T-helper 1 cell treated with Interleukin-12 subunit alpha and Interleukin-12 subunit beta and Interleukin-4 antibody, amounts not matched to agents 30 μg/mL and 1 μg/mL, for 36 hours (primary cell): Measurements from ENCODE around the gene CCL7.
"Not testable (repeated sequence)": the region's sequence is repeated elsewhere in the genome, so short reads cannot be mapped to it uniquely, and the experiment has no call there.

Source experiments
- H3K27ac Mint-ChIP-seq: one replicate; pipeline ENCODE4 v1.8.0; 2021; ENCODE audit warnings: mild to moderate bottlenecking, mixed read lengths
- H3K27me3 Mint-ChIP-seq: one replicate; pipeline ENCODE4 v1.8.0; 2021; ENCODE audit warnings: low read depth, mixed read lengths
- H3K36me3 Mint-ChIP-seq: one replicate; pipeline ENCODE4 v1.8.0; 2021; ENCODE audit warnings: low read depth, mixed read lengths
- H3K4me1 Mint-ChIP-seq: one replicate; pipeline ENCODE4 v1.8.0; 2021; ENCODE audit warnings: low read depth, mixed read lengths
- H3K4me3 Mint-ChIP-seq: one replicate; pipeline ENCODE4 v1.8.0; 2021; ENCODE audit warnings: mild to moderate bottlenecking, moderate library complexity, mixed read lengths
- H3K9me3 Mint-ChIP-seq: one replicate; pipeline ENCODE4 v1.8.0; 2021; ENCODE audit warnings: mixed read lengths

Gene CCL7

GRCh38 chr17:34269969-34270368, at the start of gene CCL7:
Gene CCL7, plus strand, starts transcription at chr17:34270221. Its CDS starts 70 bp downstream, at chr17:34270291.
- H3K4me1 Mint-ChIP-seq: no peaks in the 10 kb centered on the region
- H3K36me3 Mint-ChIP-seq: no peaks in the 10 kb centered on the region
- no peak within 1 kb of the TSS for H3K4me3 Mint-ChIP-seq
- no peaks in the 10 kb centered on the region for H3K9me3 Mint-ChIP-seq
- no peak within 1 kb of the TSS for H3K27ac Mint-ChIP-seq
- peaks cover 80% of the 10 kb centered on the region for H3K27me3 Mint-ChIP-seq

DNA sequence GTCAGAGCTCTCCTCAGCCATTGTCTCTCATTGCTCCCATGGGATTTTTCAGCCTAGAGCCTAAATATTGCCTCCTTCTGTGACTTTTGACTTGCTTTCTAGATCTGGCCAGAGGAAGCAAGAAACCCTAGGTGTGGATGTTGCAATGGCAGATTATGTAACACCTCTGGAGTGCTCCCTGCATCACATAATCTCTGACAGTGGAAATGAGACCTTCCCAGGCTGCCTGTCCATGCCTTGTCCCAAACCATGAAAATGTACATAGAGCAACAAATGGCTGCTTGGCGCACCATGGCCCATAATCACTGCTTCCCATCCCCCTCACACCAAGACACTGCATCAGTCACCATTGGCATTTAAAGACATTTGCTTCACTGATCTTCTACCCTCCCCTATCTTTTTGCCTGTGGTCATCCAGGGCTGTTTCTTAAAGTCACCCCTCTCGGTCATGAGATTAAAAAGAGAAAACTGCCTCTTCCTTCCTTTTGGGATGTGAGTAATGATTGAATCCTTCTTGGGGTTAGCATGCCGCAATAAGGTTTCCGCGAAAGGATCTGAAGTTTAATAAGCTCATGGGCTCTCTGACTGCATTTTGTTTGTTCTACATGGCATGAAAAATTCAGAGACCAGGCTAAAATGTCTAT, 49.1 kb upstream of the CCL7 start:
- no peaks in the 10 kb centered on the region for H3K9me3 Mint-ChIP-seq
- H3K27me3 Mint-ChIP-seq: peaks cover 29% of the 10 kb centered on the region
- H3K4me3 Mint-ChIP-seq: no peak overlapping the region
- H3K4me1 Mint-ChIP-seq: no peaks in the 10 kb centered on the region
- H3K27ac Mint-ChIP-seq: no peak overlapping the region
- no peaks in the 10 kb centered on the region for H3K36me3 Mint-ChIP-seq

- Mint-ChIP-seq H3K27me3 (peaks cover 29% of the 10 kb centered on the region), H3K27ac (no peak overlapping the region), H3K4me3 (no peak overlapping the region), H3K36me3 (no peaks in the 10 kb centered on the region), H3K9me3 (no peaks in the 10 kb centered on the region), H3K4me1 (no peaks in the 10 kb centered on the region)
Observed at GRCh38 chr17:34221411-34221810, 48.6 kb upstream of the CCL7 start.

GRCh38 chr17:34222722-34223497, 47.1 kb upstream of the CCL7 start:
- Mint-ChIP-seq H3K27ac (no peak overlapping the region), H3K9me3 (no peaks in the 10 kb centered on the region), H3K27me3 (peaks cover 25% of the 10 kb centered on the region), H3K36me3 (no peaks in the 10 kb centered on the region), H3K4me1 (no peaks in the 10 kb centered on the region), H3K4me3 (no peak overlapping the region)

GRCh38 chr17:34225046-34225445, 45.0 kb upstream of the CCL7 start:
- peaks cover 4% of the 10 kb centered on the region for H3K9me3 Mint-ChIP-seq
- H3K27ac Mint-ChIP-seq: no peak overlapping the region
- H3K36me3 Mint-ChIP-seq: no peaks in the 10 kb centered on the region
- peaks cover 24% of the 10 kb centered on the region for H3K27me3 Mint-ChIP-seq
- no peaks in the 10 kb centered on the region for H3K4me1 Mint-ChIP-seq
- no peak overlapping the region for H3K4me3 Mint-ChIP-seq

DNA sequence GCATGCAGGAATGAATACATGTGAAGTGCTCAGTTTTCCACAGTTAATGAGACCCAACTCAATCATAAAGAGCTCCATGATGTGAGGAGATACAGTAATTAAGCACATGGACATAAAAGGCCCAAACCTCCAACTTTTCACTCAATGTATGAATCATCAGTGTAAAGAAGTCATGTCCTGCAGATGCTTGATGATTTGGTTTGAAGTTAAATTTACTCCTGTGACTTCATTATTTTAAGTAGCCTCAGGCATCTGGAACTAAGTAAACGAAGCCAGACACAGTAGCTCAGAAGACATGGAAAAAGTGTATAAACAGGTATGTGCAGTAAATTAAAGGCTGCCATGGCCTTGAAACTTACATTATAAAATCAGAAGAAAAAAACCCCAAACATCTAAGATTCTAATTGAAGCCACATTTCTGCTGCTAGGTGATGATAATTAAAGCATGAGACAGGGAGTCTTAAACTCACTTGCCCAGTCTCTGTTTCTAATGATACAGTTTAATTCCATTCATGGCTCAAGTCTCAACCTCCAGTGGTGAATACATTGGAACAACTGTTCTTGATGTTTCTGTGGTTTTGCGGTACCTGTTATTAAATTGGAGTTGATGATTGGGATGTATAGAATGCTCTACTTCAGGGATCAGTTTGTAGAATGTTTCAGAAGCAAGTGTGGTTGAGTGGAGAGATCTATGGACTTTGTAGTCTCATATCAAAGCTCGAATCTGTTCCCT, 43.8 kb upstream of the CCL7 start:
- no peaks in the 10 kb centered on the region for H3K4me1 Mint-ChIP-seq

DNA sequence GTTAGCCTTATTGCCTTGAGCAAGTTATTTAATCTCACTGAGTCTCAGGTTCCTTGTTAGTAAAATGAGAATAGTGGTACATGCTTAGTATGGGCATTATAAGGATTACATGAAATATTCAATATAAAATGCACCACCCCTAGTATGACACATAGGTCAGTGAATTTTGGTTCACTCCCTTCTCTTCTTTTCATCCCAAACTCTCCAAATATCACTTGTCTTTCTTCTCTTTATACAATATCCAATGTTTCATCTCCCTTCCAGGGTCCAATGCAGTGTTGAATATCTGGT, 43.3 kb upstream of the CCL7 start:
- peaks cover 27% of the 10 kb centered on the region for H3K27me3 Mint-ChIP-seq
- no peaks in the 10 kb centered on the region for H3K4me1 Mint-ChIP-seq
- peaks cover 1% of the 10 kb centered on the region for H3K36me3 Mint-ChIP-seq
- H3K9me3 Mint-ChIP-seq: peaks cover 14% of the 10 kb centered on the region
- H3K4me3 Mint-ChIP-seq: no peak overlapping the region
- no peak overlapping the region for H3K27ac Mint-ChIP-seq

More for the DNA sequence above, 43.8 kb upstream of the CCL7 start:
- no peak overlapping the region for H3K27ac Mint-ChIP-seq
- peaks cover 1% of the 10 kb centered on the region for H3K36me3 Mint-ChIP-seq
- H3K27me3 Mint-ChIP-seq: peaks cover 27% of the 10 kb centered on the region
- no peak overlapping the region for H3K4me3 Mint-ChIP-seq
- H3K9me3 Mint-ChIP-seq: peaks cover 12% of the 10 kb centered on the region

- not testable (repeated sequence) for H3K4me3 Mint-ChIP-seq, H3K36me3 Mint-ChIP-seq, H3K27ac Mint-ChIP-seq, H3K4me1 Mint-ChIP-seq
- peaks cover 14% of the 10 kb centered on the region for H3K9me3 Mint-ChIP-seq
- peaks cover 23% of the 10 kb centered on the region for H3K27me3 Mint-ChIP-seq
Observed at GRCh38 chr17:34227293-34227692, 42.7 kb upstream of the CCL7 start.

- no peak overlapping the region for H3K27ac Mint-ChIP-seq
- H3K4me3 Mint-ChIP-seq: no peak overlapping the region
- peaks cover 14% of the 10 kb centered on the region for H3K9me3 Mint-ChIP-seq
Observed at GRCh38 chr17:34227707-34228106, 42.3 kb upstream of the CCL7 start.

GRCh38 chr17:34228781-34229180, 41.2 kb upstream of the CCL7 start:
- Mint-ChIP-seq H3K4me3 (no peak overlapping the region), H3K27me3 (peaks cover 29% of the 10 kb centered on the region), H3K36me3 (peaks cover 1% of the 10 kb centered on the region), H3K4me1 (no peaks in the 10 kb centered on the region), H3K9me3 (peaks cover 14% of the 10 kb centered on the region), H3K27ac (no peak overlapping the region)

More at GRCh38 chr17:34227707-34228106, 42.3 kb upstream of the CCL7 start:
- Mint-ChIP-seq H3K36me3 (peaks cover 1% of the 10 kb centered on the region), H3K27me3 (peaks cover 23% of the 10 kb centered on the region), H3K4me1 (no peaks in the 10 kb centered on the region)

GRCh38 chr17:34230342-34230741, 39.7 kb upstream of the CCL7 start:
- H3K4me1 Mint-ChIP-seq: peaks cover 3% of the 10 kb centered on the region

DNA sequence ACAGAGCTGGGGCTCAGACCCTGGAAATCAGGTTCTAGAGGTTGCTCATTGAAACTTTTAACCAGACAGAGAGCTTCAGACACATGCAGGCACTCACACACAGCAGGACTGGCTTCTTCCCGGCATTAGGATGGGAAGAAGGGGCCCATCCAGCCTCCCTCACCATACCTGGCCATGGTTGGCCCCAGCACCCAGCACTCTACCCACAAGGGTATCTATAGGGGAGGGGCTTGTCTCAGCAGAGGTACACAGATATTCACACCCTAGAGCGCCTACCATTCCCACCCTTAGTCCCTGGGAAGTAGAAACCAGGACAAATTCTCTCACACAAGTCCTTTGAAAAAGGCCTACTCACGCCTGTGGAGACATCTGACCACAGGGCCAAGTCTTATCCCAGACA, 35.4 kb upstream of the CCL7 start:
- no peak overlapping the region for H3K27ac Mint-ChIP-seq
- H3K4me3 Mint-ChIP-seq: no peak overlapping the region
- H3K27me3 Mint-ChIP-seq: peaks cover 20% of the 10 kb centered on the region
- H3K9me3 Mint-ChIP-seq: peaks cover 11% of the 10 kb centered on the region
- peaks cover 6% of the 10 kb centered on the region for H3K4me1 Mint-ChIP-seq
- H3K36me3 Mint-ChIP-seq: peaks cover 1% of the 10 kb centered on the region

More at GRCh38 chr17:34230342-34230741, 39.7 kb upstream of the CCL7 start:
- Mint-ChIP-seq H3K27ac (no peak overlapping the region), H3K9me3 (peaks cover 14% of the 10 kb centered on the region), H3K4me3 (no peak overlapping the region), H3K36me3 (peaks cover 1% of the 10 kb centered on the region), H3K27me3 (peaks cover 30% of the 10 kb centered on the region)

DNA sequence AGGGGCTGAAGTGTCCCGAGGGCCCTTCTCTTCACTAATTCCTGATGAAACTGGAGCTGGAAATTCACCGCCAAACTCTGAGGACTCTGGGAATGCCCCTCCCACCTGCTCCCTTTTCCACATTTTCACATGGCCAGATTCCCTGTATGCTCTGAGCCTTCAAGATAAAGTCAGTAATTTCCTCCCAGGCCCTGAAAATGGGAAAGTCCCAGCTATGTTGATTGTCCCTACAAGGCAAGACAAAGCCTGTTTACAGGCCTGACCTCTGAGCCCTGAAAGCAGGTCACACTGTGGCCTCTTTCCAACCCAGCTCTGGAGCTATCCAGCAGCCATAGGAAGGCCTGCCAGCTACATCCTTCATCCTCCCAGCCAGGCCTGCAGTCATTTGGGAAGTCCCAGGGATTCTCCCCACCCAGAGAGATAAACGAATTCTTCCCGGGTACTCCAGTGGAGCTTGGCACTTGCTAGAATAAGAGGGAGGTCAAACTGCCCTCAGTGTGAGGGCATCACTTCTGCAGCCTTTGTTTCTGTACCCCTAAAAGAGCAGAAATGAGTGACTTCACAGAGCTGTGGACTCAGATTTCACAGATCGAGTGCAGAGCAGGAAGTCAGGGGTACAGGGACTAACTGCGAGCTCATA, 34.5 kb upstream of the CCL7 start:
- H3K4me3 Mint-ChIP-seq: no peak overlapping the region
- H3K9me3 Mint-ChIP-seq: peaks cover 8% of the 10 kb centered on the region
- peaks cover 1% of the 10 kb centered on the region for H3K36me3 Mint-ChIP-seq
- H3K27me3 Mint-ChIP-seq: peaks cover 26% of the 10 kb centered on the region
- peaks cover 6% of the 10 kb centered on the region for H3K4me1 Mint-ChIP-seq
- H3K27ac Mint-ChIP-seq: no peak overlapping the region

DNA sequence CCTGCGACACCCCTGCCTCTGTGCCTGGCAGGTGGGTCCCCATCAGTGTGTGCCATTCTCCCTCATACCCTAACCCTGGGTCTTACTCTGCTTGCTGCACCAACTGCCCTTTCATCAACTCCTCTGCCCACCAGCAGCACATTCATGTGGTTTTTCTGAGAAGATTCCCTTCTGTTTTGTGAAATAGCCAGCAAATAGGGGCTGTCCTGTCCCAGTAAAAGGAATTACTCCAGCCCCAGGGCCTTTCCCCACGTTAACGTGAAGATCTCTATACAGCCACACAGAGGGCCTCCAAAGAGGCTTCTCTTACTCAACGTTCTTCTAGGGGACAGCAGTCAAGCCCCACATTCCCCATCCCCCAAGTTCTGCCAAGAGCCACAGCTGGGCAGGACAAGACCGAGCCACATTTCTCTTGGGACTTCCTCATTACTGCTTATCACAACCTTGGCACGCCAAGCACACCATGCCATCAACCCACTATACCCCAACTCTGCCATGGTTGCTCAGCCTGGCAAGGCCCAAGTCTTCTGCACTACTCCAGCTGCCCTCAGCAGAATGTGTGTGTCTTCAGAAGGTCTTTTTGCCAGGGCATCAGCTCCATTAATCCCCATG, 33.6 kb upstream of the CCL7 start:
- Mint-ChIP-seq H3K27ac (no peak overlapping the region), H3K4me3 (no peak overlapping the region), H3K4me1 (peaks cover 6% of the 10 kb centered on the region), H3K9me3 (no peaks in the 10 kb centered on the region), H3K27me3 (peaks cover 18% of the 10 kb centered on the region), H3K36me3 (no peaks in the 10 kb centered on the region)
